ENCODE data around the gene DPY19L1.
"Not testable (repeated sequence)": the region's sequence is repeated elsewhere in the genome, so short reads cannot be mapped to it uniquely, and the experiment has no call there.

The DPY19L1 gene

GRCh38 chr7:34972739-34973399, 64.4 kb downstream of the DPY19L1 start:
- not testable (repeated sequence) for H3K4me3 ChIP-seq (ENCODE audit: insufficient read depth, low read depth, low read length, poor library complexity, severe bottlenecking); H3K27me3 ChIP-seq (replicated peaks; ENCODE audit: control insufficient read depth, insufficient read depth, low read length, poor library complexity, severe bottlenecking); H3K4me1 ChIP-seq (ENCODE audit: control insufficient read depth, insufficient read depth, low read length, poor library complexity, severe bottlenecking); DNase-seq; H3K9me3 ChIP-seq (ENCODE audit: control insufficient read depth, low read length); H3K36me3 ChIP-seq (ENCODE audit: control insufficient read depth, insufficient read depth, low read length); H3K27ac ChIP-seq (ENCODE audit: insufficient read depth, low read length, poor library complexity, severe bottlenecking)

GRCh38 chr7:34967818-34968217, 69.5 kb downstream of the DPY19L1 start:
- not testable (repeated sequence) for H3K27ac ChIP-seq (ENCODE audit: insufficient read depth, low read length, poor library complexity, severe bottlenecking); H3K27me3 ChIP-seq (replicated peaks; ENCODE audit: control insufficient read depth, insufficient read depth, low read length, poor library complexity, severe bottlenecking); H3K4me1 ChIP-seq (ENCODE audit: control insufficient read depth, insufficient read depth, low read length, poor library complexity, severe bottlenecking); H3K4me3 ChIP-seq (ENCODE audit: insufficient read depth, low read depth, low read length, poor library complexity, severe bottlenecking); H3K9me3 ChIP-seq (ENCODE audit: control insufficient read depth, low read length); H3K36me3 ChIP-seq (ENCODE audit: control insufficient read depth, insufficient read depth, low read length); DNase-seq

GRCh38 chr7:34966504-34966903, 70.8 kb downstream of the DPY19L1 start:
- H3K27ac ChIP-seq (ENCODE audit: insufficient read depth, low read length, poor library complexity, severe bottlenecking); H3K4me3 ChIP-seq (ENCODE audit: insufficient read depth, low read depth, low read length, poor library complexity, severe bottlenecking); H3K9me3 ChIP-seq (ENCODE audit: control insufficient read depth, low read length); DNase-seq; H3K36me3 ChIP-seq (ENCODE audit: control insufficient read depth, insufficient read depth, low read length); H3K4me1 ChIP-seq (ENCODE audit: control insufficient read depth, insufficient read depth, low read length, poor library complexity, severe bottlenecking); H3K27me3 ChIP-seq (replicated peaks; ENCODE audit: control insufficient read depth, insufficient read depth, low read length, poor library complexity, severe bottlenecking): not testable (repeated sequence)

- Histone ChIP-seq H3K27ac (ENCODE audit: insufficient read depth, low read length, poor library complexity, severe bottlenecking) (no peak overlapping the region), H3K4me1 (ENCODE audit: control insufficient read depth, insufficient read depth, low read length, poor library complexity, severe bottlenecking) (no peaks in the 10 kb centered on the region), H3K27me3 (replicated peaks; ENCODE audit: control insufficient read depth, insufficient read depth, low read length, poor library complexity, severe bottlenecking) (no peaks in the 10 kb centered on the region), H3K9me3 (ENCODE audit: control insufficient read depth, low read length) (no peaks in the 10 kb centered on the region), H3K36me3 (ENCODE audit: control insufficient read depth, insufficient read depth, low read length) (no peaks in the 10 kb centered on the region), H3K4me3 (ENCODE audit: insufficient read depth, low read depth, low read length, poor library complexity, severe bottlenecking) (no peak overlapping the region)
- DNase-seq, result no peak
Observed at GRCh38 chr7:34958021-34958420, 79.3 kb downstream of the DPY19L1 start.

- Histone ChIP-seq H3K36me3 (ENCODE audit: control insufficient read depth, insufficient read depth, low read length) (no peaks in the 10 kb centered on the region), H3K27ac (ENCODE audit: insufficient read depth, low read length, poor library complexity, severe bottlenecking) (no peak overlapping the region), H3K27me3 (replicated peaks; ENCODE audit: control insufficient read depth, insufficient read depth, low read length, poor library complexity, severe bottlenecking) (no peaks in the 10 kb centered on the region), H3K9me3 (ENCODE audit: control insufficient read depth, low read length) (no peaks in the 10 kb centered on the region), H3K4me3 (ENCODE audit: insufficient read depth, low read depth, low read length, poor library complexity, severe bottlenecking) (no peak overlapping the region), H3K4me1 (ENCODE audit: control insufficient read depth, insufficient read depth, low read length, poor library complexity, severe bottlenecking) (no peaks in the 10 kb centered on the region)
- DNase-seq, result no peak
Observed at GRCh38 chr7:34952822-34953221, 84.5 kb downstream of the DPY19L1 start.

GRCh38 chr7:34949361-34949760, 87.9 kb downstream of the DPY19L1 start:
- Histone ChIP-seq H3K27ac (ENCODE audit: insufficient read depth, low read length, poor library complexity, severe bottlenecking) (no peak overlapping the region), H3K4me1 (ENCODE audit: control insufficient read depth, insufficient read depth, low read length, poor library complexity, severe bottlenecking) (no peaks in the 10 kb centered on the region), H3K9me3 (ENCODE audit: control insufficient read depth, low read length) (no peaks in the 10 kb centered on the region), H3K4me3 (ENCODE audit: insufficient read depth, low read depth, low read length, poor library complexity, severe bottlenecking) (no peak overlapping the region), H3K36me3 (ENCODE audit: control insufficient read depth, insufficient read depth, low read length) (no peaks in the 10 kb centered on the region), H3K27me3 (replicated peaks; ENCODE audit: control insufficient read depth, insufficient read depth, low read length, poor library complexity, severe bottlenecking) (no peaks in the 10 kb centered on the region)
- DNase-seq, result no peak

GRCh38 chr7:34947427-34947826, 89.9 kb downstream of the DPY19L1 start:
- not testable (repeated sequence) for H3K27ac ChIP-seq (ENCODE audit: insufficient read depth, low read length, poor library complexity, severe bottlenecking); DNase-seq; H3K36me3 ChIP-seq (ENCODE audit: control insufficient read depth, insufficient read depth, low read length); H3K27me3 ChIP-seq (replicated peaks; ENCODE audit: control insufficient read depth, insufficient read depth, low read length, poor library complexity, severe bottlenecking); H3K9me3 ChIP-seq (ENCODE audit: control insufficient read depth, low read length); H3K4me1 ChIP-seq (ENCODE audit: control insufficient read depth, insufficient read depth, low read length, poor library complexity, severe bottlenecking); H3K4me3 ChIP-seq (ENCODE audit: insufficient read depth, low read depth, low read length, poor library complexity, severe bottlenecking)

GRCh38 chr7:34946486-34946885, 90.8 kb downstream of the DPY19L1 start:
- H3K4me1 ChIP-seq (ENCODE audit: control insufficient read depth, insufficient read depth, low read length, poor library complexity, severe bottlenecking), result no peaks in the 10 kb centered on the region
- no peaks in the 10 kb centered on the region for H3K36me3 ChIP-seq (ENCODE audit: control insufficient read depth, insufficient read depth, low read length)
- no peaks in the 10 kb centered on the region for H3K9me3 ChIP-seq (ENCODE audit: control insufficient read depth, low read length)
- no peak overlapping the region for H3K27ac ChIP-seq (ENCODE audit: insufficient read depth, low read length, poor library complexity, severe bottlenecking)
- H3K4me3 ChIP-seq (ENCODE audit: insufficient read depth, low read depth, low read length, poor library complexity, severe bottlenecking), result no peak overlapping the region
- no peak for DNase-seq
- no peaks in the 10 kb centered on the region for H3K27me3 ChIP-seq (replicated peaks; ENCODE audit: control insufficient read depth, insufficient read depth, low read length, poor library complexity, severe bottlenecking)

- not testable (repeated sequence) for DNase-seq; H3K27ac ChIP-seq (ENCODE audit: insufficient read depth, low read length, poor library complexity, severe bottlenecking); H3K9me3 ChIP-seq (ENCODE audit: control insufficient read depth, low read length); H3K27me3 ChIP-seq (replicated peaks; ENCODE audit: control insufficient read depth, insufficient read depth, low read length, poor library complexity, severe bottlenecking); H3K4me1 ChIP-seq (ENCODE audit: control insufficient read depth, insufficient read depth, low read length, poor library complexity, severe bottlenecking); H3K4me3 ChIP-seq (ENCODE audit: insufficient read depth, low read depth, low read length, poor library complexity, severe bottlenecking); H3K36me3 ChIP-seq (ENCODE audit: control insufficient read depth, insufficient read depth, low read length)
Observed at GRCh38 chr7:34945894-34946477, 91.3 kb downstream of the DPY19L1 start.

- Histone ChIP-seq H3K4me1 (ENCODE audit: control insufficient read depth, insufficient read depth, low read length, poor library complexity, severe bottlenecking) (no peaks in the 10 kb centered on the region), H3K27me3 (replicated peaks; ENCODE audit: control insufficient read depth, insufficient read depth, low read length, poor library complexity, severe bottlenecking) (no peaks in the 10 kb centered on the region), H3K4me3 (ENCODE audit: insufficient read depth, low read depth, low read length, poor library complexity, severe bottlenecking) (no peak overlapping the region), H3K36me3 (ENCODE audit: control insufficient read depth, insufficient read depth, low read length) (no peaks in the 10 kb centered on the region), H3K9me3 (ENCODE audit: control insufficient read depth, low read length) (no peaks in the 10 kb centered on the region), H3K27ac (ENCODE audit: insufficient read depth, low read length, poor library complexity, severe bottlenecking) (no peak overlapping the region)
- DNase-seq, result no peak
Observed at GRCh38 chr7:34939175-34939574, 98.1 kb downstream of the DPY19L1 start.
